Ascending aorta (tissue), 2 donors: ENCODE data around the gene DHX16. TPM values are rescaled to one million over a fixed set of nuclear protein-coding genes. Genes with fewer than 3 reads are reported as not detected.
"Not testable (repeated sequence)": the region's sequence is repeated elsewhere in the genome, so short reads cannot be mapped to it uniquely, and the experiment has no call there.

Source experiments
- DNase-seq, 2 donors: peaks; one replicate each; pipeline ENCODE4 v3.0.0-alpha.2; 2019; ENCODE audit warnings: low spot score in 2 of 2
- H3K27ac ChIP-seq, 2 donors: fragments of 200-600 bp; sonication (generic); one replicate each; pipeline ENCODE4 v1.5.1; 2016 to 2017; ENCODE audit warnings: mild to moderate bottlenecking in 1 of 2
- H3K27me3 ChIP-seq: fragments of 200-600 bp; sonication (generic); one replicate; pipeline ENCODE4 v1.5.1; 2017
- H3K36me3 ChIP-seq, 2 donors: fragments of 200-600 bp; sonication (generic); one replicate each; pipeline ENCODE4 v1.5.1; 2016
- H3K4me1 ChIP-seq, 2 donors: fragments of 200-600 bp; sonication (generic); one replicate each; pipeline ENCODE4 v1.5.1; 2016 to 2017; ENCODE audit warnings: mild to moderate bottlenecking in 1 of 2
- H3K4me3 ChIP-seq, 2 donors: fragments of 200-600 bp; sonication (generic); one replicate each; pipeline ENCODE4 v1.5.1; 2016 to 2017; ENCODE audit warnings: mild to moderate bottlenecking in 1 of 2
- H3K9me3 ChIP-seq, 2 donors: fragments of 200-600 bp; sonication (generic); one replicate each; pipeline ENCODE4 v1.5.1; 2016
- CTCF ChIP-seq, 3 experiments: fragments of 200-600 bp in 2 of 3; fragments of 450-650 bp in 1 of 3; sonication (generic) in 2 of 3; IDR thresholded peaks; one replicate each; pipeline ENCODE4 v1.5.1; 2016 to 2019; ENCODE audit warnings: antibody characterized with exemption in 3 of 3, mild to moderate bottlenecking in 1 of 3, moderate library complexity in 1 of 3
- intact Hi-C: fragments of 100-400 bp; cut with DNase I; formaldehyde crosslinking; loops from one replicate; pipeline ENCODE4 v1.15.1; 2023
- total RNA-seq: library from RNA; depleted of rRNA; stranded (reverse); fragments of >200 nt; gene quantifications from one replicate; pipeline ENCODE4 v1.1.0, GENCODE V29; 2016

DHX16 gene
- total RNA-seq, 1 donor from 2014 or later: 39.2 TPM

- intact Hi-C loops: no loop called here
- Histone ChIP-seq H3K4me1 (peaks cover 0 to 43% of the 10 kb centered on the region in 2 donors), H3K27ac (peak overlapping the region; percentile 59 to 72), H3K4me3 (peak overlapping the region; percentile 73 to 89), H3K36me3 (peaks cover 17 to 28% of the 10 kb centered on the region in 2 donors), H3K9me3 (no peaks in the 10 kb centered on the region), H3K27me3 (no peaks in the 10 kb centered on the region)
- TF ChIP-seq CTCF (IDR thresholded peaks at IDR 0.05): no peak
- no peak for DNase-seq
Observed at GRCh38 chr6:30719356-30719755, 46.5 kb upstream of the DHX16 start.

GRCh38 chr6:30717845-30718720, 45.3 kb upstream of the DHX16 start:
- not testable (repeated sequence) for DNase-seq
- H3K27ac ChIP-seq: peak overlapping the region; percentile 81 to 93
- intact Hi-C loops: loop anchor here (1.0 kb wide), 3 partner anchors 27 to 101 kb away; partner anchors contain the start of genes MRPS18B and PPP1R10

GRCh38 chr6:30717129-30717844, 44.5 kb upstream of the DHX16 start, which contains the start of gene MDC1:
Gene MDC1, minus strand, starts transcription at chr6:30717281. Its CDS starts 2,106 bp downstream, at chr6:30715175.
- DNase-seq: peak; percentile 100
- peaks cover 19 to 26% of the 10 kb centered on the region in 2 donors for H3K36me3 ChIP-seq
- H3K27me3 ChIP-seq: no peaks in the 10 kb centered on the region
- H3K27ac ChIP-seq: peak within 1 kb of the TSS; percentile 93 to 94
- peak within 1 kb of the TSS; percentile 69 to 77 for H3K4me3 ChIP-seq
- intact Hi-C loops: loop anchor here (1.0 kb wide), 3 partner anchors 26 to 100 kb away; partner anchors contain the start of genes MRPS18B and PPP1R10
- peak in 1 of 3 experiments; percentile 65 for TF ChIP-seq CTCF (IDR thresholded peaks at IDR 0.05)
- peaks cover 0 to 24% of the 10 kb centered on the region in 2 donors for H3K4me1 ChIP-seq
- no peaks in the 10 kb centered on the region for H3K9me3 ChIP-seq

More at GRCh38 chr6:30717845-30718720, 45.3 kb upstream of the DHX16 start:
- H3K27me3 ChIP-seq, H3K9me3 ChIP-seq: not testable (repeated sequence)
- peak overlapping the region; percentile 41 to 77 for H3K4me3 ChIP-seq
- H3K36me3 ChIP-seq: peaks cover 15 to 26% of the 10 kb centered on the region in 2 donors
- H3K4me1 ChIP-seq: peaks cover 0 to 30% of the 10 kb centered on the region in 2 donors

- no peak for DNase-seq
- H3K9me3 ChIP-seq: no peaks in the 10 kb centered on the region
- intact Hi-C loops: loop anchor here (1.0 kb wide), 3 partner anchors 26 to 100 kb away; partner anchors contain the start of genes MRPS18B and PPP1R10
Observed at GRCh38 chr6:30716879-30717128, 44.0 kb upstream of the DHX16 start.

GRCh38 chr6:30714263-30714662, 41.5 kb upstream of the DHX16 start:
- peaks cover 46 to 56% of the 10 kb centered on the region in 2 donors for H3K36me3 ChIP-seq
- no peak overlapping the region for H3K27ac ChIP-seq
- intact Hi-C loops: no loop called here

More at GRCh38 chr6:30716879-30717128, 44.0 kb upstream of the DHX16 start:
- Histone ChIP-seq H3K4me3 (peak overlapping the region; percentile 69 to 77), H3K27ac (peak overlapping the region; percentile 93 to 94), H3K27me3 (no peaks in the 10 kb centered on the region), H3K36me3 (peaks cover 24 to 30% of the 10 kb centered on the region in 2 donors), H3K4me1 (peaks cover 0 to 22% of the 10 kb centered on the region in 2 donors)
- TF ChIP-seq CTCF (IDR thresholded peaks at IDR 0.05): no peak

More at GRCh38 chr6:30714263-30714662, 41.5 kb upstream of the DHX16 start:
- Histone ChIP-seq H3K4me1 (peaks cover 0 to 19% of the 10 kb centered on the region in 2 donors), H3K9me3 (no peaks in the 10 kb centered on the region), H3K27me3 (no peaks in the 10 kb centered on the region), H3K4me3 (no peak overlapping the region)
- TF ChIP-seq CTCF (IDR thresholded peaks at IDR 0.05): no peak
- no peak for DNase-seq
